NCI-H2196 (cell line): ENCODE data around the gene C1QTNF2.

Experiments
- DNase-seq: peaks from one replicate; lab custom pipeline; 2025; ENCODE audit not compliant: unreplicated experiment; lab: John Stamatoyannopoulos, UW

C1QTNF2 gene

GRCh38 chr5:160375166-160375565 is 4.7 kb upstream of the C1QTNF2 start:
- DNase-seq: no peak

GRCh38 chr5:160371294-160371693 is 868 bp upstream of the C1QTNF2 start:
- DNase-seq: no peak

- no peak for DNase-seq
These were observed 248 bp upstream of the C1QTNF2 start for GRCh38 chr5:160370713-160371034.

- DNase-seq: no peak
These were observed 2.5 kb downstream of the C1QTNF2 start for GRCh38 chr5:160367885-160368284.

GRCh38 chr5:160367261-160367660 is 3.2 kb downstream of the C1QTNF2 start:
- DNase-seq: no peak

GRCh38 chr5:160366230-160366629 is 4.2 kb downstream of the C1QTNF2 start:
- no peak for DNase-seq

- DNase-seq: no peak
These were observed 6.6 kb downstream of the C1QTNF2 start for GRCh38 chr5:160363660-160364395.

- no peak for DNase-seq
These were observed 7.2 kb downstream of the C1QTNF2 start for GRCh38 chr5:160363211-160363610.

GRCh38 chr5:160361624-160362228 is 8.7 kb downstream of the C1QTNF2 start:
- DNase-seq: no peak

GRCh38 chr5:160360310-160360709 is 10.1 kb downstream of the C1QTNF2 start:
- no peak for DNase-seq

GRCh38 chr5:160359816-160360215 is 10.6 kb downstream of the C1QTNF2 start:
- DNase-seq: no peak

- no peak for DNase-seq
These were observed 11.2 kb downstream of the C1QTNF2 start for GRCh38 chr5:160359242-160359641.

- no peak for DNase-seq
These were observed 12.5 kb downstream of the C1QTNF2 start for GRCh38 chr5:160357861-160358411.

GRCh38 chr5:160357394-160357793 is 13.0 kb downstream of the C1QTNF2 start:
- no peak for DNase-seq

- no peak for DNase-seq
These were observed 13.7 kb downstream of the C1QTNF2 start for GRCh38 chr5:160356550-160357347.

GRCh38 chr5:160354666-160355065 is 15.8 kb downstream of the C1QTNF2 start:
- DNase-seq: no peak

GRCh38 chr5:160353379-160353778 is 17.0 kb downstream of the C1QTNF2 start:
- no peak for DNase-seq

- no peak for DNase-seq
These were observed 18.1 kb downstream of the C1QTNF2 start for GRCh38 chr5:160352308-160352707.

- DNase-seq: no peak
These were observed 20.5 kb downstream of the C1QTNF2 start for GRCh38 chr5:160349935-160350303.

- no peak for DNase-seq
These were observed 21.0 kb downstream of the C1QTNF2 start for GRCh38 chr5:160349249-160349934.

GRCh38 chr5:160348080-160348479 is 22.3 kb downstream of the C1QTNF2 start:
- no peak for DNase-seq
